ENCODE measurements around the gene DNAJC1. TPM values are rescaled to one million over a fixed set of nuclear protein-coding genes. Genes with fewer than 3 reads are reported as not detected.

Gene DNAJC1
- total RNA-seq, 1 experiment from 2014 or later = 12.9 TPM

- no TSS peak for BruUV-seq (replicated peaks)
- Histone ChIP-seq H3K27ac (ENCODE audit: low read length) (no peak overlapping the region), H3K9me3 (ENCODE audit: control insufficient read depth, insufficient read depth, low read depth, low read length) (no peaks in the 10 kb centered on the region), H3K36me3 (ENCODE audit: control insufficient read depth, insufficient read depth, low read length) (no peaks in the 10 kb centered on the region), H3K4me1 (ENCODE audit: control insufficient read depth, insufficient read depth, low read length) (no peaks in the 10 kb centered on the region), H3K27me3 (ENCODE audit: control insufficient read depth, insufficient read depth, low read length) (no peaks in the 10 kb centered on the region), H3K4me3 (ENCODE audit: low read depth in 2 of 2, low read length in 2 of 2) (no peak overlapping the region)
- intact Hi-C loops (cut with micrococcal nuclease; ENCODE audit: unreplicated experiment) = no loop called here
- ChIA-PET POLR2A (no interaction called here), CTCF (no interaction called here)
- DNase-seq (ENCODE audit: low read depth, low spot score) (no peak), ATAC-seq (no peak)
- in situ Hi-C loops (cut with HindIII; ENCODE audit: low pct_unique_long_range_greater_than_20kb, low sequenced_read_pairs) = no loop called here
- TF ChIP-seq REST (IDR thresholded peaks at IDR 0.05; ENCODE audit: insufficient read depth in 1 of 2, low read depth in 2 of 2, low read length in 1 of 2) (no peak), CTCF (IDR thresholded peaks at IDR 0.05) (no peak), SIN3A (IDR thresholded peaks at IDR 0.05; ENCODE audit: borderline replicate concordance, insufficient read depth, low read depth, low read length) (no peak), TCF7L2 (IDR thresholded peaks at IDR 0.05; ENCODE audit: low read depth, low read length) (no peak), POLR2AphosphoS5 (IDR thresholded peaks at IDR 0.05; ENCODE audit: low read depth, low read length) (no peak)
These were observed 206.0 kb downstream of the DNAJC1 start for GRCh38 chr10:21797533-21797932.

- Histone ChIP-seq H3K36me3 (ENCODE audit: control insufficient read depth, insufficient read depth, low read length) (no peaks in the 10 kb centered on the region), H3K27ac (ENCODE audit: low read length) (no peak overlapping the region), H3K4me1 (ENCODE audit: control insufficient read depth, insufficient read depth, low read length) (no peaks in the 10 kb centered on the region), H3K27me3 (ENCODE audit: control insufficient read depth, insufficient read depth, low read length) (no peaks in the 10 kb centered on the region), H3K9me3 (ENCODE audit: control insufficient read depth, insufficient read depth, low read depth, low read length) (0 out of 2 replicates have a peak, but pooled peaks cover 3% of the 10 kb centered on the region), H3K4me3 (ENCODE audit: low read depth in 2 of 2, low read length in 2 of 2) (no peak overlapping the region)
- intact Hi-C loops (cut with micrococcal nuclease; ENCODE audit: unreplicated experiment) (no loop called here), in situ Hi-C loops (cut with HindIII; ENCODE audit: low pct_unique_long_range_greater_than_20kb, low sequenced_read_pairs) (no loop called here)
- DNase-seq (ENCODE audit: low read depth, low spot score) (no peak), ATAC-seq (no peak)
- POLR2A ChIA-PET = no interaction called here
- no TSS peak for BruUV-seq (replicated peaks)
- no peak for TF ChIP-seq TCF7L2 (IDR thresholded peaks at IDR 0.05; ENCODE audit: low read depth, low read length)
- CTCF ChIA-PET = no interaction called here
These were observed 212.3 kb downstream of the DNAJC1 start for GRCh38 chr10:21791276-21791675.

GRCh38 chr10:21776883-21777282 is 226.6 kb downstream of the DNAJC1 start:
- no peak overlapping the region for H3K27ac ChIP-seq (ENCODE audit: low read length)
- POLR2A ChIA-PET = interaction anchor here (0.6 kb wide), 1 partner anchor 232 kb away, joined by 14 read pairs; no protein-coding TSS in a partner anchor
- no TSS peak for BruUV-seq (replicated peaks)
- H3K36me3 ChIP-seq (ENCODE audit: control insufficient read depth, insufficient read depth, low read length) = no peaks in the 10 kb centered on the region
- in situ Hi-C loops (cut with HindIII; ENCODE audit: low pct_unique_long_range_greater_than_20kb, low sequenced_read_pairs) = no loop called here
- no peak overlapping the region for H3K4me3 ChIP-seq (ENCODE audit: low read depth in 2 of 2, low read length in 2 of 2)
- no peaks in the 10 kb centered on the region for H3K4me1 ChIP-seq (ENCODE audit: control insufficient read depth, insufficient read depth, low read length)
- ATAC-seq = no peak
- no peaks in the 10 kb centered on the region for H3K9me3 ChIP-seq (ENCODE audit: control insufficient read depth, insufficient read depth, low read depth, low read length)
- TF ChIP-seq CTCF (IDR thresholded peaks at IDR 0.05) = no peak
- TF ChIP-seq POLR2AphosphoS5 (IDR thresholded peaks at IDR 0.05; ENCODE audit: low read depth, low read length) = no peak
- no peak for TF ChIP-seq REST (IDR thresholded peaks at IDR 0.05; ENCODE audit: insufficient read depth in 1 of 2, low read depth in 2 of 2, low read length in 1 of 2)
- TF ChIP-seq TCF7L2 (IDR thresholded peaks at IDR 0.05; ENCODE audit: low read depth, low read length) = no peak
- TF ChIP-seq SIN3A (IDR thresholded peaks at IDR 0.05; ENCODE audit: borderline replicate concordance, insufficient read depth, low read depth, low read length) = no peak
- no peak for DNase-seq (ENCODE audit: low read depth, low spot score)
- intact Hi-C loops (cut with micrococcal nuclease; ENCODE audit: unreplicated experiment) = no loop called here
- CTCF ChIA-PET = no interaction called here
- H3K27me3 ChIP-seq (ENCODE audit: control insufficient read depth, insufficient read depth, low read length) = no peaks in the 10 kb centered on the region

All from Panc1 (cell line).